ENCODE data around the gene LIMA1.
"Not testable (repeated sequence)": the region's sequence is repeated elsewhere in the genome, so short reads cannot be mapped to it uniquely, and the experiment has no call there.

Gene LIMA1

DNA sequence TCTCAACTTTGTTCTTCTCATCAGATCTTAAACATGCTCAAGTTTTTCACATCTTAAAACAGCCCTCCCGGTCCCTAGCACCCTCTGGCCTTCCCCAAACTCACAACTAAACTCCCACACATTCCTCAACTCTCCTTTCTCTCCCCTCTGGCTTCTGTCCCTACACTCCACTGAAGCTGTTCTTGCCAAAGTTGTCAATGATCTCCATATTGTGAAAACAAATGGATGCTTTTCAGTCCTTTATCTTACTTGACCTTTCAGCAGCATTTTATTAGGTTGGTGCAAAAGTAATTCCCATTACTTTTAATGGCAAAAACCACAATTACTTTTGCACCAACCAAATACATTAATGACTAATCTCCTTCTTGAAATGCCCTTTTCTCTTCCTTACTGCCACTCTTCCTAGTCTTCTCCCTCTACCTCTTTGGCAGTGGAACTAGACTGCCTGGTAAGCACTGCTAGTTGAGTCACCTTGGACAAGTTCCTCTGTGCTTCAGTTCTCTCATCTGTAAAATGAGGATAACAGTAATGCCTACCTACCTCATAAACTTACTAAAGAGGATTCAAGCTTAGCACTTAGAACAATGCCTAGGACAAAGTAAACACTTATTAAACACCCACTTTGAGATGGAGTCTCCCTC is 132.2 kb downstream of the LIMA1 start:
- in situ Hi-C loops (cut with MboI; ENCODE audit: low sequenced_read_pairs) = no loop called here

DNA sequence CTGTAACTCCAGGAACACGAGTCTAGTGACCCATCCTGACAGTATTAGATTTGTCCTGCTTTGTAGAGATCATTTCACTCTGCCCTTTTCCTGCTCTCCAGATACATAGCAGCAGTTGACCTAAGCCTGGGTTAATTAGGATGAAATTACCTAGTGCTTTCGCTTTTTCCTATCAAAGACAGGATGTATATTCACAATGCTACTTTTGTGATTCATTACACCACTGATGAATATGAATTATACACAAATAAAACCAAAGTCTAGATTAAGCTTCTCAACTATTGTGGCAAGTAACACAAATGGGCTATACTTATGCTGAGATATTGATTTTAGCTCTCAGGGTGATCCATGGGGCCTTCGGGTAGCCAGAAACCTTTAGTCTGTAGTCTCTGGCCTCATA is 134.0 kb downstream of the LIMA1 start:
- in situ Hi-C loops (cut with MboI; ENCODE audit: low sequenced_read_pairs) = no loop called here

DNA sequence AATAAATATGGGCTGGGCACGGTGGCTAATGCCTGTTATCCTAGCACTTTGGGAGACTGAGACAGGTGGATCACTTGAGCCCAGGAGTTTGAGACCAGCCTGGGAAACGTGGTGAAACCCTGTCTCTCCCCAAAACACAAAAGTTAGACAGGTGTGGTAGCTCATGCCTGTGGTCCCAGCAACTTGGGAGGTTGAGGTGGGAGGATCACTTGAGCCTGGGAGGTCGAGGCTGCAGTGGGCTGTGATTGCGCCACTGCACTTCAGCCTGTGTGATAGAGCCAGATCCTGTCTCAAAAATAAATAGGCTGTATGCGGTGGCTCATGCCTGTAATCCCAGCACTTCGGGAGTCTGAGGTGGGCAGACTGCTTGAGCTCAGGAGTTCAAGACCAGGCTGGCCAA is 135.3 kb downstream of the LIMA1 start:
- in situ Hi-C loops (cut with MboI; ENCODE audit: low sequenced_read_pairs) = not testable (repeated sequence)

DNA sequence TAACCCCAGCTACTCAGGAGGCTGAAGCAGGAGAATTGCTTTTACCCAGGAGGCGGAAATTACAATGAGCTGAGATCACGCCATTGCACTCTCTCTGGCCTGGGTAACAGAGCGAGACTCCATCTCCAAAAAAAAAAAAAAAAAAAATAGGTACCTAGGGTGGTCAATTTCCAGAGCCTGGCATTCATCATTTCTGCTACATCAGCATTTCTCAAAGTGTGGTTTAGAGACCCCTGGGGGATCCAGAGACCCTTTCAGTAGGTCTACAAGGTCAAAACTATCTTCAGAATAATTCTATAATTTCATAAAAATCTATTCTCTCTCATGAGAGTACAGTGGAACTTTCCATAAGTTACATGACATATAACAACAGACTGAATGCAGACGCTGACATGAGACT is 136.0 kb downstream of the LIMA1 start:
- in situ Hi-C loops (cut with MboI; ENCODE audit: low sequenced_read_pairs) = no loop called here

DNA sequence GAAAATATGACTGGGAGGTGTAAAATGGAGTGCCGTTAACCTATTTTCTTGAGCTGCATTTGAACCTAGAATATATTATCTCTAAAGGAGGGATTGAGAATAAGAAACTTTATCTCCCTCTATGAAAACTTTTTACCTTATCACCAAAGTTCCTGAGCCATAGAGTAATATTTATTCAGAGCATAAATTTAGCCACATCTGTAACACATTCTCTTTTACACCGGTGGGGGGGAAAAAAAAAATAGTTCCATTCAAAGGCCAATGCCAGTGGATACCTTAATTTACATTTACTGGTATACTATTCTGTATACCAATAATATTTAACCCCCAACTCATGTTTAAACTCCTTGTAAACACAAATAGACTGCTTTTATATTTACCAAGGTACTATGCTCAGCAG is 137.9 kb downstream of the LIMA1 start:
- in situ Hi-C loops (cut with MboI; ENCODE audit: low sequenced_read_pairs) = no loop called here

DNA sequence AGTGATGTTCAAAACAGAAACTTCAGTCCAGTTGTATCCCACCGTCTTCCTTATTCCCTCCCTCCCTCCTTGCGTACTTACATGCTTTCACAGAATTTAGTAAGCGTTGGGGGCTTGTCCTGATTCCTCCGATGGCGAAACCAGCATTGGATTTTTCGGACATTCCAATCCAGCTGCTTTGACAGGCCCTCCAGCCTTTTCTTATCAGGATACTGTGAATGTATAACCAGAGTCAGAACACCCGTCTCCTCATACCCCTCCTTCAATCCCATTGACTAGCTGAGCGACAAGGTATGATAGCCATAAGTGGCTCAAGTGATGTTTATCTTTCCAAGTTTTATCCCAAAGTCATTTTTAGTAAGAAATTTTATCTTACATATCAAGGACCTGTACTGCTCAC is 140.3 kb downstream of the LIMA1 start:
- in situ Hi-C loops (cut with MboI; ENCODE audit: low sequenced_read_pairs) = no loop called here

DNA sequence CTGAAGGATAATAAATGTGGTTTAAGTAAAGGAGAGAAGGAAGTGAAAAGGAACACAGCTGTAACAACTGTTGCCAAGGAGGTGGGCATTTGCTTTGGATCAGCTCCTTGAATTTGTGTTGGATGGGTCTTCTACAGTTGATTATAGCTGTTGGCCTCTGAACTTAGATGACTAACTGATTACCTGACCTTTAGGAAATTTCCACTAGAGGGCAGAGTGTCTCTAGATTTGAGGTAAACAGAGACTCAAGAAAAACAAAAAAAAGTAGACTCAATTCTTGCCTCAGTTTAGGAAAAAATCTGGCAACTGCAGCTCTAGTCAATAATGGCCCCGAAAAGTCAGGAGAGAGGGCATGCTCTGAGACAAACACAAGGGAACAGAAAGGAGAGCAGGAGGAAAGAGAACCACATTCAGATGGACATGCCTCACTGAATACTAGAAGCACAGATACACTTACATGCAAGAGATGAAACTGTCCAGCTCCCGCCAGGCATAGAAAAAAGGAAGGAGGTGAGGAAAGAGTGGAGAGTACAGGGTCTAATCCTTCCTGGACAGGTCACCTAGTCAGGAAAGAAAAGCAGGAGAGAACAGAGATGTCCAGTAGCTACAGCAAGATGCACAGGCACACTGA is 150.7 kb downstream of the LIMA1 start:
- in situ Hi-C loops (cut with MboI; ENCODE audit: low sequenced_read_pairs) = no loop called here

DNA sequence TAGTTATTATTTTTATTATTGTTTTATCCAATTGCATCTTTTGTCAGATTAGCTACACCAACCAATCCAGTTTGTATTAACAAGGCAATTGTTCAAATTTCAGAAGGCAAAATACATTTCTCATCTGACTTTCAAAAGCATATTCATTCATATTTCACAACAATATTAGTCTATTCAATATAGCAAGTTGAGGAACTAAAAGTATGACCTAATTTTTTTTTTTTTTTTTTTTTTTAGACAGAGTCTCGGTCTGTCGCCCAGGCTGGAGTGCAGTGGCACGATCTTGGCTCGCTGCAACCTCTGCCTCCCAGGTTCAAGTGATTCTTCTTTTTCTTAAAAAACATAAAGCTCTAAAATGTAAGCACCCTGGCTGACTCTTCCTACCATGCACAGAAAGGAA is 154.0 kb downstream of the LIMA1 start:
- in situ Hi-C loops (cut with MboI; ENCODE audit: low sequenced_read_pairs) = no loop called here

DNA sequence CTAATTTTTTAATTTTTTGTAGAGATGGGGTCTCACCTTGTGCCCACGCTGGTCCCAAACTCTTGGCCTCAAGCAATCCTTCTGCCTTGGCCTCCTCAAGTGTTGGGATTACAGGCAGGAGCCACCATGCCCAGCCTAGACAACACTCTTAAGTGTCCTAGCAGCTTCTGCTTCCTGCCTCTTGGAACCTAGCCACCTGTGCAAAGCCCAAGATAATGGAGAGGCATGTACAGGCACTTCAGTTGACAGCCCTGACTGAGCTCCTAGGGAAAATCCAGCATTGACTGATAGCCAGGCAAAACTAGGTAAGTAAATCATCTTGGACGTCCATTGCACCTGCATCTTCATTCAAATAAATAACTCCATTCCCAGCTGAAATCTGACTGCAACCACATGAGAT is 155.8 kb downstream of the LIMA1 start:
- in situ Hi-C loops (cut with MboI; ENCODE audit: low sequenced_read_pairs) = no loop called here

All from HL-60/S4 treated with phorbol 12-myristate 13-acetate at 8.2 ng/mL for 4 days and 3 days (cell line).